NCI-H2227 (cell line): ENCODE measurements around the gene DMBT1.

Source experiments
- DNase-seq: peaks from one replicate; lab custom pipeline; 2025; ENCODE audit not compliant: unreplicated experiment; lab: John Stamatoyannopoulos, UW

DMBT1 gene

GRCh38 chr10:122560279-122560804 lies at the start of gene DMBT1:
Gene DMBT1 (plus strand): TSS chr10:122560754. CDS start chr10:122560771, 17 bp downstream.
- no peak for DNase-seq

GRCh38 chr10:122513053-122513452 lies 47.5 kb upstream of the DMBT1 start:
- no peak for DNase-seq

- DNase-seq = no peak
These were observed 46.3 kb upstream of the DMBT1 start for GRCh38 chr10:122514045-122514840.

- no peak for DNase-seq
These were observed 45.5 kb upstream of the DMBT1 start for GRCh38 chr10:122515022-122515424.

GRCh38 chr10:122515588-122516231 lies 44.8 kb upstream of the DMBT1 start:
- no peak for DNase-seq

- DNase-seq = no peak
These were observed 43.8 kb upstream of the DMBT1 start for GRCh38 chr10:122516734-122517133.

GRCh38 chr10:122519144-122519543 lies 41.4 kb upstream of the DMBT1 start:
- DNase-seq = no peak

GRCh38 chr10:122519873-122520272 lies 40.7 kb upstream of the DMBT1 start:
- no peak for DNase-seq

- no peak for DNase-seq
These were observed 39.5 kb upstream of the DMBT1 start for GRCh38 chr10:122521011-122521410.

- no peak for DNase-seq
These were observed 35.7 kb upstream of the DMBT1 start for GRCh38 chr10:122524811-122525210.

- no peak for DNase-seq
These were observed 34.8 kb upstream of the DMBT1 start for GRCh38 chr10:122525788-122526187.

GRCh38 chr10:122526892-122527291 lies 33.7 kb upstream of the DMBT1 start:
- no peak for DNase-seq

GRCh38 chr10:122530177-122530576 lies 30.4 kb upstream of the DMBT1 start:
- no peak for DNase-seq

GRCh38 chr10:122531261-122531660 lies 29.3 kb upstream of the DMBT1 start:
- DNase-seq = no peak

GRCh38 chr10:122531939-122532338 lies 28.6 kb upstream of the DMBT1 start:
- DNase-seq = no peak

- DNase-seq = no peak
These were observed 27.8 kb upstream of the DMBT1 start for GRCh38 chr10:122532601-122533296.

- no peak for DNase-seq
These were observed 23.0 kb upstream of the DMBT1 start for GRCh38 chr10:122537545-122537944.

- no peak for DNase-seq
These were observed 19.0 kb upstream of the DMBT1 start for GRCh38 chr10:122541541-122542002.

- no peak for DNase-seq
These were observed 16.7 kb upstream of the DMBT1 start for GRCh38 chr10:122543676-122544445.

- DNase-seq = no peak
These were observed 16.1 kb upstream of the DMBT1 start for GRCh38 chr10:122544493-122544892.

GRCh38 chr10:122546242-122546641 lies 14.3 kb upstream of the DMBT1 start:
- DNase-seq = no peak
